BJ (cell line): Measurements from ENCODE around the gene HSFX3. TPM values are rescaled to one million over a fixed set of nuclear protein-coding genes. Genes with fewer than 3 reads are reported as not detected.

Experiments used
- CTCF ChIA-PET: fragments of 350-600 bp; formaldehyde crosslinking; extraction: SDS; loops from one replicate; lab custom pipeline; 2021; ENCODE audit warnings: antibody characterized with exemption, inconsistent platforms; lab: Yijun Ruan, JAX
- POLR2A ChIA-PET: fragments of 300-600 bp; sonication (Branson Sonifier 250); formaldehyde crosslinking; extraction: SDS; loops from one replicate; lab custom pipeline; 2021; ENCODE audit warnings: antibody characterized with exemption; lab: Charles Lee
- DNase-seq: peaks from one replicate; pipeline ENCODE4 v3.0.0-alpha.2; 2011; ENCODE audit warnings: low read depth
- H3K27me3 ChIP-seq: 2 replicates; pipeline ENCODE4 v1.6.0; 2011; ENCODE audit warnings: low read length; ENCODE audit not compliant: control insufficient read depth, insufficient read depth
- H3K36me3 ChIP-seq: 2 replicates; pipeline ENCODE4 v1.5.1; 2011; ENCODE audit warnings: low read length; ENCODE audit not compliant: control insufficient read depth, insufficient read depth
- H3K4me3 ChIP-seq: 2 replicates; pipeline ENCODE4 v1.5.1; 2011; ENCODE audit warnings: low read depth, mild to moderate bottlenecking, control low read depth, low read length
- polyA plus RNA-seq: library from polyadenylated mRNA; depleted of rRNA; stranded (reverse); fragments of >200 nt; gene quantifications from 2 replicates; pipeline ENCODE4 v1.2.3, GENCODE V29; 2011
- TF ChIP-seq, protein P1 (sequence below): IDR thresholded peaks from 2 replicates; pipeline ENCODE4 v1.5.1; 2011; ENCODE audit warnings: low read depth, mild to moderate bottlenecking, control low read depth, inconsistent platforms, low read length, moderate library complexity; ENCODE audit not compliant: insufficient read depth

Gene HSFX3
- polyA plus RNA-seq, 1 experiment: not detected

DNA sequence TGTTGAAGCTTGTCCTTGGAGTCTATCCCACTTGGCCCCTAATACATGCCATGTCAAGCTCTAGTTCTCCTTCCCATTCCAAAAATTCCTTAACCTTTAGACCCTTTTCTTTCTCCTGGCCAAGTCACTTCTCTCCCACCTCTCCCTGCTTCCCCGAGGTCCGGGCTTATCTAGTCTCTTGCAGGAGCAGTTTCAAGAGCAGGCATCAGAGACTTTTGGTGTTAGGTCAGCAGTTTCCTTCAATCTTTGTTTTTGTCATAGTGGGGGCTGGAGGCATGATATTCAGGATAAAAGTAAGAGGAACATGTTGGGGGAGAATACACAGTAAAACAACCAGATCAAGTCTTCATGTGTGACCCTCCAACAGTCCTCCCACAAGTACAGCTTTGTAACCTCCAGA is 33.1 kb downstream of the HSFX3 start:
- POLR2A ChIA-PET: no interaction called here

DNA sequence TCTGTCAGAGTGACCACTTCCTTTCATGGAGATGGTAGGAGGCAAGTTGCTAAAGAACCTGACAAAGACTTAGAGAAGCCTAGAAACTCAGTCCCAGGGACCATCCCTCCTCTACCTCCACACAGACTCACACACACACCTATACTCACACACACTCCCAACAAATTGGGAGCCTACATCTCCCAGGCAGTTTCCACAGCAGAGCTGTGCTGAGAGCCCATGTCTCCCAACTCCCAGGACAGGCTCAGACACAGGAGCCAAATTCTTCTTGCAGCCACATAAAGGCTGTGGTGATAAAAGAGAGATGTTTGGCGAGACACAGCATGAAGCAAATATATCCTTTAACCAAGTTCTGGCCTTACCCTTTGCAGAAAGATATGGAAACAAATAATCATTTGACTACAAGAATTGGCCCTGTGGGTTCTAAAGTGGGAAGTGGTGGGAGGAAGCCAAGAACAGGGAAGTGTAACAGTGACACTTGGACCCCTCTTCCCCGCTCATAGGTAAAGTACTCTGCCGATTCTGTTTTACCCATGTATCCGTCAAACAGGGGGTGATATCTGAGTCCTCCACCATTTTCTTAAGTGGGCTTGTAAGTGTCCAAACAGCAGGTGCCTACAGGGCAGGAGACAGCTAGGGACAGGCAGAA is 33.6 kb downstream of the HSFX3 start:
- ChIA-PET CTCF (no interaction called here), POLR2A (no interaction called here)
- no peak for DNase-seq

More for the DNA sequence above, 33.1 kb downstream of the HSFX3 start:
- no peak overlapping the region for H3K4me3 ChIP-seq
- H3K27me3 ChIP-seq: no peaks in the 10 kb centered on the region
- no peak for DNase-seq
- CTCF ChIA-PET: no interaction called here
- no peaks in the 10 kb centered on the region for H3K36me3 ChIP-seq
- TF ChIP-seq, protein P1, sequence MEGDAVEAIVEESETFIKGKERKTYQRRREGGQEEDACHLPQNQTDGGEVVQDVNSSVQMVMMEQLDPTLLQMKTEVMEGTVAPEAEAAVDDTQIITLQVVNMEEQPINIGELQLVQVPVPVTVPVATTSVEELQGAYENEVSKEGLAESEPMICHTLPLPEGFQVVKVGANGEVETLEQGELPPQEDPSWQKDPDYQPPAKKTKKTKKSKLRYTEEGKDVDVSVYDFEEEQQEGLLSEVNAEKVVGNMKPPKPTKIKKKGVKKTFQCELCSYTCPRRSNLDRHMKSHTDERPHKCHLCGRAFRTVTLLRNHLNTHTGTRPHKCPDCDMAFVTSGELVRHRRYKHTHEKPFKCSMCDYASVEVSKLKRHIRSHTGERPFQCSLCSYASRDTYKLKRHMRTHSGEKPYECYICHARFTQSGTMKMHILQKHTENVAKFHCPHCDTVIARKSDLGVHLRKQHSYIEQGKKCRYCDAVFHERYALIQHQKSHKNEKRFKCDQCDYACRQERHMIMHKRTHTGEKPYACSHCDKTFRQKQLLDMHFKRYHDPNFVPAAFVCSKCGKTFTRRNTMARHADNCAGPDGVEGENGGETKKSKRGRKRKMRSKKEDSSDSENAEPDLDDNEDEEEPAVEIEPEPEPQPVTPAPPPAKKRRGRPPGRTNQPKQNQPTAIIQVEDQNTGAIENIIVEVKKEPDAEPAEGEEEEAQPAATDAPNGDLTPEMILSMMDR: no peak

DNA sequence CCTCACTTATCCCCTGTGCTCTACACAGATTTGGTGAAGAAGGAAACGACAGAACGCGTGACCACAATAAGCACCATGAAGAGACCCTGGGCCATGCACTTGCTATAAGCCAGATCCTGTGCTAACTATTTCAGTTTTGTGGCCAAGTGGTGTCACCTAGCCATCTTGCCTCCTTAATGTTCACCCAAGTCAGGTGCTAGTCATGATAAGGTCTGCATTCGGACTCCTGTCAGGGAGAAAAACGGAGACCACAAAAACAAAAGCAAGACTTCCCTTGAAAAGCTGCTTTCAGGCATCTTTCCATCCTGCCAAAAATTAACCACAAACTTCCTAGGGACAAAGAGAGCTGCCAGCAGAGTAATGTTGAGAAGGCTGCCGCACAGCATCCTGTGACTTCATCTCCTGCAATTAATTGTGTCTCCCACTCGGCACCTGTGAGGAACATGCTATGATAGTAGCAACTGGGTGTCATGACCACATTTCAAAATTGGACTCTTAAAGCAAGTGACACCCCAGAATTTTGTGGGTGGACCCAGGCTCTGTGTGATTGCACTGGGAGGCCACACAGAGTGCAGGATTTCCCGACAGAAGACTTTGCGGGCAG is 35.8 kb downstream of the HSFX3 start:
- Histone ChIP-seq H3K36me3 (no peaks in the 10 kb centered on the region), H3K4me3 (no peak overlapping the region), H3K27me3 (no peaks in the 10 kb centered on the region)
- no peak for DNase-seq
- CTCF ChIA-PET: no interaction called here
- POLR2A ChIA-PET: no interaction called here
- TF ChIP-seq, protein P1: no peak

More for the DNA sequence above, 33.6 kb downstream of the HSFX3 start:
- no peaks in the 10 kb centered on the region for H3K36me3 ChIP-seq
- TF ChIP-seq, protein P1: no peak
- no peak overlapping the region for H3K4me3 ChIP-seq
- no peaks in the 10 kb centered on the region for H3K27me3 ChIP-seq

DNA sequence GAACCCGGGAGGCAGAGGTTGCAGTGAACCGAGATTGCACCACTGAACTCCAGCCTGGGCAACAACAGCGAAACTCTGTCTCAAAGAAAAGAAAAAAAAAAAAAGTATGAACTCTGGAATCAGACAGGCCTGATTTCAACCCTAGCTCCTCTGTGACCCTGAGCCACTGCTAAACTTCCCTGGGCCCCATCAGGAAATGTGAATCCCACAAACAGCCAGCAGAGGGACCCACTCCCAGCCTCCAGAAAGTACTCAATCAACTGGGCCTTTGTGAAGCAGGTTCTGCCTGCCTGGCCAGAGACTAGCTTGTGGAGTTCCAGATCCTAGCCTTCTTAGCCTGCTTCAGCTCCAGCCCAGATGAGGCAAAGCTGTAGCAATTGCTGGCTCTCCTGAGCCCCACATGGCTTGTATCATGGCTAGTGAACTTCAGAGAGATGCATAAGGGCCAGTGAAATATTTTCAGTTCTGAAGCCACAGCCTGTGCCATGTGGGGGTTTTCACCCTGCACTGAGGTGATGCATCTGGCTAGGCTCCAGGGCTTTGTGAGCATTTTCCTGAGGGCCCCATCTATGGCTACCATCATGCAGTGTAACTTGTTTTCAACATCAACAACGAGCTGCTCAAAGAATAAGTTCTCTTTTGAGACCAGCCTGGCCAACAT is 37.4 kb downstream of the HSFX3 start:
- ChIA-PET POLR2A (no interaction called here), CTCF (interaction anchor here (0.9 to 1.7 kb wide), 6 partner anchors 9 to 176 kb away, joined by 3 to 10 read pairs (median 3); no protein-coding TSS in a partner anchor)
- Histone ChIP-seq H3K27me3 (no peaks in the 10 kb centered on the region), H3K36me3 (no peaks in the 10 kb centered on the region), H3K4me3 (no peak overlapping the region)
- no peak for DNase-seq
- TF ChIP-seq, protein P1: peak; percentile 66

DNA sequence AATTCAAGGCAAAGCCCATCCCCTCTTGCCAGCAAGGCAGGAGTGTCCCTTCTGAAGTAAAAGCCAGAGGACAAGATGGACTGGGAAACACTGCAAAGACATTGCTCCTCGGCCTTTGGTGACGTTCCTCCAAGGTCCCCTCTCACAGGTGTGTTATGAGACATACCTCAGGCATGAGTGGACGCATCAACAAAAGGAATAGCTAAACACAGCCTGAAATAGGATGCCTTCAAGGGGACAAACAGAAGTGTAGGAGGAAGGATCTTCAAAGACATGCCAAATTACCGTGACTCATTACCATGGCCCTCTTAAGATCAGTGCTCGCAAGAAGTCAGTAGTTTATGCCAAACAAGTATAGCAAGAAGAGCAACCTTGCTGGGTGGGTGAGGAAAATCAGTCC is 38.6 kb downstream of the HSFX3 start:
- CTCF ChIA-PET: interaction anchor here (1.7 kb wide), 1 partner anchor 11 kb away, joined by 10 read pairs; no protein-coding TSS in a partner anchor
- H3K4me3 ChIP-seq: no peak overlapping the region
- TF ChIP-seq, protein P1: no peak
- DNase-seq: no peak
- POLR2A ChIA-PET: no interaction called here
- H3K36me3 ChIP-seq: no peaks in the 10 kb centered on the region
- no peaks in the 10 kb centered on the region for H3K27me3 ChIP-seq
